Effector memory CD8-positive, alpha-beta T cell (primary cell): ENCODE data around the gene CNN2.
A peak's percentile ranks its signal among the peaks of the same experiment; 100 is the strongest.

Experiments
- ATAC-seq: fragments of 150-1000 bp; cut with Tn5 transposase; replicated peaks from 2 replicates; pipeline ENCODE4 v1.10.0; 2021; ENCODE audit warnings: mild to moderate bottlenecking, moderate library complexity
- DNase-seq, 3 experiments: peaks; one replicate each; pipeline ENCODE4 v3.0.0; 2021
- H3K27ac Mint-ChIP-seq, 2 donors: one replicate each; pipeline ENCODE4 v1.8.0; 2022; ENCODE audit warnings: mild to moderate bottlenecking in 2 of 2, mixed read lengths in 2 of 2, moderate library complexity in 2 of 2
- H3K27me3 Mint-ChIP-seq, 2 donors: one replicate each; pipeline ENCODE4 v1.8.0; 2022; ENCODE audit warnings: mixed read lengths in 2 of 2
- H3K36me3 Mint-ChIP-seq: one replicate; pipeline ENCODE4 v1.8.0; 2022; ENCODE audit warnings: mild to moderate bottlenecking, moderate library complexity, mixed read lengths; ENCODE audit not compliant: insufficient read depth
- H3K4me1 Mint-ChIP-seq, 2 donors: one replicate each; pipeline ENCODE4 v1.8.0; 2022; ENCODE audit warnings: low read depth in 2 of 2, mixed read lengths in 2 of 2
- H3K4me3 Mint-ChIP-seq, 2 donors: one replicate each; pipeline ENCODE4 v1.8.0; 2022; ENCODE audit warnings: mild to moderate bottlenecking in 2 of 2, mixed read lengths in 2 of 2, moderate library complexity in 2 of 2
- H3K9me3 Mint-ChIP-seq, 2 donors: one replicate each; pipeline ENCODE4 v1.8.0; 2022; ENCODE audit warnings: mixed read lengths in 2 of 2

The CNN2 gene

GRCh38 chr19:1000591-1001537, 25.5 kb upstream of the CNN2 start:
- ATAC-seq, result no peak
- H3K9me3 Mint-ChIP-seq, result no peaks in the 10 kb centered on the region
- DNase-seq, result no peak
- H3K36me3 Mint-ChIP-seq, result peaks cover 24% of the 10 kb centered on the region
- H3K27ac Mint-ChIP-seq, result no peak overlapping the region
- peak overlapping the region; percentile 54 to 59 for H3K4me3 Mint-ChIP-seq
- peaks cover 13 to 19% of the 10 kb centered on the region in 2 donors for H3K4me1 Mint-ChIP-seq
- H3K27me3 Mint-ChIP-seq, result peaks cover 21 to 40% of the 10 kb centered on the region in 2 donors

GRCh38 chr19:1001538-1002166, 24.8 kb upstream of the CNN2 start:
- Mint-ChIP-seq H3K9me3 (no peaks in the 10 kb centered on the region), H3K27me3 (peaks cover 21 to 40% of the 10 kb centered on the region in 2 donors), H3K27ac (no peak overlapping the region), H3K4me1 (peaks cover 9 to 15% of the 10 kb centered on the region in 2 donors), H3K4me3 (peak overlapping the region; percentile 54 to 59), H3K36me3 (peaks cover 19% of the 10 kb centered on the region)
- DNase-seq (peak; percentile 74 to 76 (median 74)), ATAC-seq (peak; percentile 61)

- Mint-ChIP-seq H3K36me3 (peaks cover 24% of the 10 kb centered on the region), H3K27ac (no peak overlapping the region), H3K4me1 (peaks cover 6 to 15% of the 10 kb centered on the region in 2 donors), H3K9me3 (no peaks in the 10 kb centered on the region), H3K4me3 (no peak overlapping the region), H3K27me3 (peaks cover 21 to 40% of the 10 kb centered on the region in 2 donors)
- ATAC-seq (no peak), DNase-seq (no peak)
Observed at GRCh38 chr19:1002600-1002999, 23.8 kb upstream of the CNN2 start.

GRCh38 chr19:1003283-1003682, 23.1 kb upstream of the CNN2 start:
- Mint-ChIP-seq H3K4me3 (no peak overlapping the region), H3K27ac (no peak overlapping the region), H3K27me3 (peaks cover 21 to 33% of the 10 kb centered on the region in 2 donors), H3K4me1 (peaks cover 6 to 15% of the 10 kb centered on the region in 2 donors), H3K9me3 (no peaks in the 10 kb centered on the region), H3K36me3 (peaks cover 26% of the 10 kb centered on the region)
- DNase-seq (no peak), ATAC-seq (no peak)

GRCh38 chr19:1004204-1004802, 22.1 kb upstream of the CNN2 start:
- no peak overlapping the region for H3K4me3 Mint-ChIP-seq
- H3K9me3 Mint-ChIP-seq, result no peaks in the 10 kb centered on the region
- DNase-seq, result no peak
- ATAC-seq, result no peak
- H3K36me3 Mint-ChIP-seq, result peaks cover 23% of the 10 kb centered on the region
- H3K27me3 Mint-ChIP-seq, result peaks cover 14 to 22% of the 10 kb centered on the region in 2 donors
- peaks cover 4 to 15% of the 10 kb centered on the region in 2 donors for H3K4me1 Mint-ChIP-seq
- H3K27ac Mint-ChIP-seq, result no peak overlapping the region

- Mint-ChIP-seq H3K9me3 (no peaks in the 10 kb centered on the region), H3K27me3 (peaks cover 11 to 18% of the 10 kb centered on the region in 2 donors), H3K4me3 (no peak overlapping the region), H3K36me3 (peaks cover 28% of the 10 kb centered on the region), H3K27ac (no peak overlapping the region), H3K4me1 (peaks cover 3 to 15% of the 10 kb centered on the region in 2 donors)
- DNase-seq (no peak), ATAC-seq (no peak)
Observed at GRCh38 chr19:1004803-1005664, 21.4 kb upstream of the CNN2 start.

GRCh38 chr19:1006711-1007398, 19.6 kb upstream of the CNN2 start:
- Mint-ChIP-seq H3K27ac (peak overlapping the region; percentile 76 to 81), H3K4me1 (peaks cover 1 to 10% of the 10 kb centered on the region in 2 donors), H3K36me3 (peaks cover 32% of the 10 kb centered on the region), H3K9me3 (no peaks in the 10 kb centered on the region), H3K4me3 (no peak overlapping the region), H3K27me3 (peaks cover 7 to 9% of the 10 kb centered on the region in 2 donors)
- DNase-seq, result no peak
- ATAC-seq, result no peak

GRCh38 chr19:1007399-1008251, 18.8 kb upstream of the CNN2 start:
- no peak for ATAC-seq
- H3K4me1 Mint-ChIP-seq, result peaks cover 1 to 8% of the 10 kb centered on the region in 2 donors

GRCh38 chr19:1008268-1009040, 18.0 kb upstream of the CNN2 start:
- ATAC-seq, result peak; percentile 13
- Mint-ChIP-seq H3K27me3 (no peaks in the 10 kb centered on the region), H3K36me3 (peaks cover 44% of the 10 kb centered on the region), H3K27ac (no peak overlapping the region), H3K9me3 (no peaks in the 10 kb centered on the region), H3K4me3 (no peak overlapping the region), H3K4me1 (peaks cover 1 to 6% of the 10 kb centered on the region in 2 donors)
- no peak for DNase-seq

More at GRCh38 chr19:1007399-1008251, 18.8 kb upstream of the CNN2 start:
- H3K9me3 Mint-ChIP-seq, result no peaks in the 10 kb centered on the region
- no peak for DNase-seq
- peaks cover 3 to 5% of the 10 kb centered on the region in 2 donors for H3K27me3 Mint-ChIP-seq
- no peak overlapping the region for H3K4me3 Mint-ChIP-seq
- H3K36me3 Mint-ChIP-seq, result peaks cover 37% of the 10 kb centered on the region
- H3K27ac Mint-ChIP-seq, result peak overlapping the region; percentile 76 to 81

- Mint-ChIP-seq H3K36me3 (peaks cover 42% of the 10 kb centered on the region), H3K27me3 (no peaks in the 10 kb centered on the region), H3K4me3 (no peak overlapping the region), H3K4me1 (peaks cover 3 to 6% of the 10 kb centered on the region in 2 donors), H3K9me3 (no peaks in the 10 kb centered on the region), H3K27ac (no peak overlapping the region)
- no peak for ATAC-seq
- no peak for DNase-seq
Observed at GRCh38 chr19:1009041-1009980, 17.1 kb upstream of the CNN2 start.
